COLO668 (cell line): Measurements from ENCODE around the gene SLC1A1.

ENCODE experiments used
- DNase-seq: peaks from one replicate; lab custom pipeline; 2025; ENCODE audit not compliant: unreplicated experiment; lab: John Stamatoyannopoulos, UW

The SLC1A1 gene

GRCh38 chr9:4614627-4615026, 124.4 kb downstream of the SLC1A1 start:
- no peak for DNase-seq

DNA sequence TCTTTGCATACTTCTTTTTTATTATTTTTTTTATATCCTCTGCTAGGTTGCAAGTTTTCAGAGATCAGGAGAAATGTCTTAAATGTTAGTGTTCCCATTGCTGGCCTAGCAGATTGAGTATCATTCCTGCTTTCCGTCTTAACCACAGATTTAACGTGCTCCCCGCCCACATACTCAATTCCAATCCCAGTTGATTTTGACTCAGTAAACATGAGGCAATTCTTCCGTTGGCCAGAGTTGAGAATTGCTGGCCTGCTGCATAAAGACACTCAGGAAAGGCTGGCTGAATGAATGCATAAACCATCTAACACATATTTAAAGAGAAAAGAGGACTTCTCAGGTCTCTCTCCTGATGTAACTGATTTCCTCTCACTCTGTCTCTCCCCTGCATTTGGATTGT, 125.0 kb downstream of the SLC1A1 start:
- no peak for DNase-seq

DNA sequence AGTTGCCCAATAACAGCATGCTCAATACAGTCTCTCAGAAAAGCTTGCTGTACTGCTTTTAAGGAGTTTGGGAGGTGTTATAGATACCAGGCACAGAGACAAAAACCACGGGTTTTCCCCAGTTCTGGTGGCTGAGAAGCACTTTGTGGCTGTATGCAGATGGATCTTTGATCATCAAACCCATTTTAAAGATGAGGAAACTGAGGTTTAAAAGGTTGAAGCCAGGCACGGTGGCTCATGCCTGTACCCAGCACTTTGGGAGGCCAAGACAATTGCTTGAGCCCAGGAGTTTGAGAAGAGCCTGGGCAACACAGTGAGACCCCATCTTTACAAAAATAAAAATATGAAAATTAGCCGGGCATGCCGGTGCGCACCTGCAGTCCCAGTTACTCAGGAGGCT, 125.5 kb downstream of the SLC1A1 start:
- no peak for DNase-seq

DNA sequence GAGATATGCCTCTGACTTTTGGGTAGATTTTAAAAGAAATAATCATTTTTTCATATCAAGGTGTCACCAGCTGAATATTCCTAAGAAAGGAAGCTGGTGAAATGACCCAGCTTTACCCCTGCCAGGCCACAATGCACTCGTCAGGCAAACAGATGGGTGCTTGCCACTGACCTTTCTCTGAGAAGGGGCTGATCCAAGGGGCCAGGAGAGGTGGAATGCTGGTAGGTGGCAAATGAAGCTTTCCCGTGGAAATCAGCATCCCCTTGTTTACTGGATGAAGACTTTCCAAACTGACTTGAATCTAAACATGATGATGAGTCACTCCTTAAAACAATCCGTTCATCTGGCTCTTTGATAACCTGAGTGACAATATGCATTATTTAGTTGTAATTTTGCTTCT, 127.5 kb downstream of the SLC1A1 start:
- no peak for DNase-seq

GRCh38 chr9:4618700-4619099, 128.4 kb downstream of the SLC1A1 start:
- DNase-seq: no peak

GRCh38 chr9:4620057-4620765, 129.9 kb downstream of the SLC1A1 start:
- DNase-seq: no peak

- DNase-seq: no peak
Observed at GRCh38 chr9:4620881-4621555, 130.8 kb downstream of the SLC1A1 start.

GRCh38 chr9:4622016-4622415, 131.7 kb downstream of the SLC1A1 start:
- DNase-seq: no peak

DNA sequence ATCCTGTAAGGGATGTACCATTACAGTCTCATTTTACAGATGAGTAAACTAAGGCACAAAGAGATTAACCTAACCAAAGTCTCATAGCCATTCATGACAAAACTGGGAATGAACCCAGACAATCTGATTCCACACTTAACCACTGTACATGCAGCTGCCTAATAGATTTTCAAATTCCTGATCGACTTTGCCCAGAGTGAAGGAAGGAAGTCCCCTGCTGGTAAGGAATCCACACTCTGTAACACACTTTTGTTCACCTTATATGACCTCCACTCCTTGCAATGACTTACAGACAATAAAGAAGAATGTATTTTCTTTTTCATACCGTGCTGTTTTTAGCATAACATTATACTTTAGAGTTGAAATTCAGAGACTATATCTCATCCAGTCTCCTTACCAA, 140.6 kb downstream of the SLC1A1 start:
- DNase-seq: no peak
